Spinal cord (tissue), 10 donors: ENCODE data around the gene CACNG4. TPM values are rescaled to one million over a fixed set of nuclear protein-coding genes. Genes with fewer than 3 reads are reported as not detected.

Experiments used
- DNase-seq, 6 donors: peaks; one replicate each; pipeline versions ENCODE4 v3.0.0 to v3.0.0-alpha.2; 2013 to 2015; ENCODE audit warnings: low spot score in 6 of 6, low read depth in 4 of 6
- H3K27ac ChIP-seq: one replicate; pipeline ENCODE4 v1.5.1; 2013; ENCODE audit warnings: low read depth, low read length, control low read depth
- H3K27me3 ChIP-seq: one replicate; pipeline ENCODE4 v1.6.1; 2013; ENCODE audit warnings: low read length; ENCODE audit not compliant: control insufficient read depth, insufficient read depth
- H3K36me3 ChIP-seq: one replicate; pipeline ENCODE4 v1.6.1; 2013; ENCODE audit warnings: low read length; ENCODE audit not compliant: control insufficient read depth, insufficient read depth
- H3K4me1 ChIP-seq: one replicate; pipeline ENCODE4 v1.6.1; 2013; ENCODE audit warnings: low read length; ENCODE audit not compliant: control insufficient read depth, insufficient read depth
- H3K4me3 ChIP-seq: one replicate; pipeline ENCODE4 v1.5.1; 2013; ENCODE audit warnings: low read depth, low read length, control low read depth
- H3K9me3 ChIP-seq: one replicate; pipeline ENCODE4 v1.6.1; 2013; ENCODE audit warnings: low read length; ENCODE audit not compliant: control insufficient read depth, insufficient read depth
- WGBS: methylation state at CpG from one replicate; pipeline ENCODE4 v1.1.5; 2013; ENCODE audit warnings: missing lambda C conversion rate; ENCODE audit not compliant: insufficient coverage; 5-methylcytosine and 5-hydroxymethylcytosine counted together
- polyA plus RNA-seq, 2 donors: library from polyadenylated mRNA; unstranded; fragments of 120-200 nt; gene quantifications; one replicate each; pipeline ENCODE4 v1.2.1, GENCODE V29; 2013; ENCODE audit not compliant: insufficient read length in 2 of 2
- total RNA-seq, 2 donors: library from RNA; depleted of rRNA in 1 of 2; stranded (reverse); fragments of 120-200 nt in 1 of 2; fragments of >200 nt in 1 of 2; gene quantifications; one replicate each; pipeline versions ENCODE4 v1.2.3 to v1.2.4, GENCODE V29; 2013 to 2014
- donor health status: healthy.

Gene CACNG4
- total and polyA plus RNA-seq, 4 donors = 19.7 to 161 (median 86.1) TPM

- H3K36me3 ChIP-seq = no peaks in the 10 kb centered on the region
- no peaks in the 10 kb centered on the region for H3K27me3 ChIP-seq
- peak in 1 of 6 donors; percentile 56 for DNase-seq
- WGBS = 34% methylated on average over 12 of the region's 16 CpGs
- peak overlapping the region; percentile 13 for H3K27ac ChIP-seq
- peaks cover 27% of the 10 kb centered on the region for H3K4me1 ChIP-seq
- no peak overlapping the region for H3K4me3 ChIP-seq
- no peaks in the 10 kb centered on the region for H3K9me3 ChIP-seq
Observed at GRCh38 chr17:66957951-66958579, 6.4 kb upstream of the CACNG4 start.

DNA sequence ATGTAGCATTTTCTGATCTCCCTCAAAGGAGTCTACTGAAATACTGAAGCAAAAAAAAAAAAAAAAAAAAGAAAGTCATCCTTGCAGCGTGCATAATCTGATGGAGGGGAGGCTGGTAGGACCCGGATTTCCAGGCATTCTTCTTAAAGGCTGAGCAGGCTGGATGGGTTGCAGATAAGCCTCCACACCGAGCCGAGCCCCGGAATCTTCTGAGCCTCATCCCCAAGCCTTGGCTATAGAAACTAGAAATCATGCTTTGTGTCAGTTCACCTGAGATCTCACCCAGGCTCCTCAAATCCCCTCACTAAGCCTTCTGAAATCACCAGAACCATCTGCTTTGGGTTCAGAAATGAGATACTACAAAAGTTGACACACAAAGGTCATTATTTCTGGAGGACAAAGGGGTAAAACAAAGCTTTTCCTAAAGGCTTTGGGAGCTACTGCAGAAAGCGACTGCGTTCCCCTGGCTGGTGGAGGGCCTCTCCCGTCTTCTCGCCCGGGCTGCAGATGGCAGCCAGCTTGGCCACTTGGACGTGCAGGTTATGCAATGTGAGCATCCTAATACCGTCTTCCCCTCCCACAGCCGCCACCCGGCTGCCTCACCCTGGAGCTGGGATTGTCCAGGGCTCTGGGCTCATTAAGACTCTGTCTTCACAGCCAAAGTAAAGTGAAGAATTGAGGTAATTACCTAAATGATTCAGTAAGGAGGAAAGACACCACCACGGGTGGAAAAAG, 4.7 kb upstream of the CACNG4 start:
- H3K9me3 ChIP-seq = no peaks in the 10 kb centered on the region
- no peak overlapping the region for H3K4me3 ChIP-seq
- peaks cover 25% of the 10 kb centered on the region for H3K4me1 ChIP-seq
- H3K27me3 ChIP-seq = no peaks in the 10 kb centered on the region
- H3K36me3 ChIP-seq = no peaks in the 10 kb centered on the region
- peak in 1 of 6 donors; percentile 28 for DNase-seq
- 67% methylated on average over 9 of the region's 15 CpGs for WGBS
- H3K27ac ChIP-seq = no peak overlapping the region

- 5% methylated on average over 4 of the region's 8 CpGs for WGBS
- no peaks in the 10 kb centered on the region for H3K9me3 ChIP-seq
- H3K36me3 ChIP-seq = no peaks in the 10 kb centered on the region
- H3K27ac ChIP-seq = no peak overlapping the region
- peaks cover 26% of the 10 kb centered on the region for H3K4me1 ChIP-seq
- peak in 2 of 6 donors; percentile 40 to 74 for DNase-seq
- H3K4me3 ChIP-seq = no peak overlapping the region
- no peaks in the 10 kb centered on the region for H3K27me3 ChIP-seq
Observed at GRCh38 chr17:66960613-66961012, 3.9 kb upstream of the CACNG4 start.

- H3K27me3 ChIP-seq = no peaks in the 10 kb centered on the region
- H3K4me3 ChIP-seq = peak overlapping the region; percentile 32
- peaks cover 43% of the 10 kb centered on the region for H3K4me1 ChIP-seq
- peaks cover 5% of the 10 kb centered on the region for H3K36me3 ChIP-seq
- peak overlapping the region; percentile 33 for H3K27ac ChIP-seq
- no peaks in the 10 kb centered on the region for H3K9me3 ChIP-seq
- 21% methylated on average over 7 of the region's 8 CpGs for WGBS
- peak in 1 of 6 donors; percentile 34 for DNase-seq
Observed at GRCh38 chr17:66963521-66963908, 992 bp upstream of the CACNG4 start.

DNA sequence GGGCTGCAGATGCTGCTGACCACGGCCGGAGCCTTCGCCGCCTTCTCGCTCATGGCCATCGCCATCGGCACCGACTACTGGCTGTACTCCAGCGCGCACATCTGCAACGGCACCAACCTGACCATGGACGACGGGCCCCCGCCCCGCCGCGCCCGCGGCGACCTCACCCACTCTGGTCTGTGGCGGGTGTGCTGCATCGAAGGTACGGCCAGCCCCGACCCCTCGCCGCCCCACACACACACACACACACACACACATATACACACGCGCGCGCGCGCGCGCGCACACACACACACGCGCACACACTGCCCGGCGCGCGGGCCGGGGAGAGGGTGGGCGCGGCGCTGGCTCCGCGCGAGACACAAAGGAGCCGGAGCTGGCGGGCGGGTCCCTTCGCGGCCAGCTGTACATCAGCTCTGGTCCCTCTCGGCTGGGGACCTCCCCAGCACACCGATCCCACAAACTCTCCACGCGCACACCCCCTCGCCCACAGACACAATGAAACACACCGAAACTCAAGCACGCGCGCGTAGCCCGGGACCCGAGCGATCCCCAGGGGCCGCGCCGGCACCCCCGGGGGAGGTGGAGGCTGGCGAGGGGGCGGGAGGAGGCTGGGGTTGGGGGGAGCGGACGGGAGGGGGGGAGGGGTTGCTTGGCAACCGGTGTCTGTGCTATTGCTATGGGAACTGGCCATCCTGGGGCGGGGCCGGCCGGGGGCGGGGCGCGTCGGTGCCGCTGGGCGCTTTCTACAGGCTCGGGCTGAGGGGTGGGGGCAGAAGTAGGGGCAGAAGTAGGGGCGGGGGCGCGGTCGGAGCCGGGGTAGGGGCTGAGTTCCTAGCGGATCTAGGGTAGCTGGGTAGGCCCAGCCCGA, 658 bp downstream of the CACNG4 start:
- peaks cover 15% of the 10 kb centered on the region for H3K36me3 ChIP-seq
- H3K4me3 ChIP-seq = peak overlapping the region; percentile 72
- H3K9me3 ChIP-seq = no peaks in the 10 kb centered on the region
- DNase-seq = peak in 3 of 6 donors; percentile 68 to 91 (median 91)
- H3K27me3 ChIP-seq = no peaks in the 10 kb centered on the region
- peaks cover 54% of the 10 kb centered on the region for H3K4me1 ChIP-seq
- peak overlapping the region; percentile 75 for H3K27ac ChIP-seq
- WGBS = under 1% methylated on average over 63 of the region's 92 CpGs

DNA sequence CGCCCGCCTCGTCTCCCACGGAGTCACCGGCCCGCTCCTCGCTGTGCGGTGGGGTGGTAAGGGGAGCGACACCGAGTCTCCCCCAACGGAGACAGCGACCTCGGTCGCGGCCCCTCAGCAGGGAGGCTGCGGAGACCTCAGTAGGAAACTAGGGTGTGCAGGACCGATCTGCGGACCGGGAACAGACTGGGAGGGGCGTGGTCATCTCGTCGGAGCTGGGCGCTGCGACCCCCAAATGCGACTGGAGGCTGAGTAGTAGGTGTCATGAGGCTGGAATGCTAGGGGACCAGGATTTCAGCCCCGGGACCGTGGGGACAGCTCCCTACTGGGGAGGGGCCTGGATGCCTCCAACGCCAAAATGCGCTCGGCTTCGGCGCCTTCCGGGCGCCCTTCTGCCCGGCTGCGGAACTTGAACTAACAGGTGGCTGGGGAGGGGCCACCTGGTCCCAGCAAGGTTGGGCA, 1.3 kb downstream of the CACNG4 start:
- H3K27me3 ChIP-seq = no peaks in the 10 kb centered on the region
- peaks cover 21% of the 10 kb centered on the region for H3K36me3 ChIP-seq
- peaks cover 49% of the 10 kb centered on the region for H3K4me1 ChIP-seq
- H3K27ac ChIP-seq = peak overlapping the region; percentile 70
- H3K9me3 ChIP-seq = no peaks in the 10 kb centered on the region
- under 1% methylated on average over 36 of the region's 36 CpGs for WGBS
- H3K4me3 ChIP-seq = peak overlapping the region; percentile 72
- DNase-seq = peak in 1 of 6 donors; percentile 57

GRCh38 chr17:66966298-66966697, 1.8 kb downstream of the CACNG4 start:
- Histone ChIP-seq H3K27ac (peak overlapping the region; percentile 70), H3K4me3 (peak overlapping the region; percentile 72), H3K4me1 (peaks cover 52% of the 10 kb centered on the region), H3K9me3 (no peaks in the 10 kb centered on the region), H3K36me3 (peaks cover 25% of the 10 kb centered on the region), H3K27me3 (no peaks in the 10 kb centered on the region)
- 20% methylated on average over 2 of the region's 11 CpGs for WGBS
- DNase-seq = peak in 2 of 6 donors; percentile 44 to 51

- Histone ChIP-seq H3K4me3 (peak overlapping the region; percentile 72), H3K36me3 (peaks cover 31% of the 10 kb centered on the region), H3K9me3 (no peaks in the 10 kb centered on the region), H3K27me3 (no peaks in the 10 kb centered on the region), H3K27ac (peak overlapping the region; percentile 70), H3K4me1 (peaks cover 52% of the 10 kb centered on the region)
- peak in 2 of 6 donors; percentile 74 to 77 for DNase-seq
- 20% methylated on average over 8 of the region's 9 CpGs for WGBS
Observed at GRCh38 chr17:66966704-66967418, 2.4 kb downstream of the CACNG4 start.
